HG02759 (cell line): ENCODE data around the gene AHCTF1.
A peak's percentile ranks its signal among the peaks of the same experiment; 100 is the strongest.

Source experiments
- ATAC-seq: cut with Tn5 transposase; IDR thresholded peaks from one replicate; pipeline ENCODE4 v1.9.1; 2021; ENCODE audit warnings: mild to moderate bottlenecking, moderate library complexity; ENCODE audit not compliant: unreplicated experiment

Gene AHCTF1, protein sequence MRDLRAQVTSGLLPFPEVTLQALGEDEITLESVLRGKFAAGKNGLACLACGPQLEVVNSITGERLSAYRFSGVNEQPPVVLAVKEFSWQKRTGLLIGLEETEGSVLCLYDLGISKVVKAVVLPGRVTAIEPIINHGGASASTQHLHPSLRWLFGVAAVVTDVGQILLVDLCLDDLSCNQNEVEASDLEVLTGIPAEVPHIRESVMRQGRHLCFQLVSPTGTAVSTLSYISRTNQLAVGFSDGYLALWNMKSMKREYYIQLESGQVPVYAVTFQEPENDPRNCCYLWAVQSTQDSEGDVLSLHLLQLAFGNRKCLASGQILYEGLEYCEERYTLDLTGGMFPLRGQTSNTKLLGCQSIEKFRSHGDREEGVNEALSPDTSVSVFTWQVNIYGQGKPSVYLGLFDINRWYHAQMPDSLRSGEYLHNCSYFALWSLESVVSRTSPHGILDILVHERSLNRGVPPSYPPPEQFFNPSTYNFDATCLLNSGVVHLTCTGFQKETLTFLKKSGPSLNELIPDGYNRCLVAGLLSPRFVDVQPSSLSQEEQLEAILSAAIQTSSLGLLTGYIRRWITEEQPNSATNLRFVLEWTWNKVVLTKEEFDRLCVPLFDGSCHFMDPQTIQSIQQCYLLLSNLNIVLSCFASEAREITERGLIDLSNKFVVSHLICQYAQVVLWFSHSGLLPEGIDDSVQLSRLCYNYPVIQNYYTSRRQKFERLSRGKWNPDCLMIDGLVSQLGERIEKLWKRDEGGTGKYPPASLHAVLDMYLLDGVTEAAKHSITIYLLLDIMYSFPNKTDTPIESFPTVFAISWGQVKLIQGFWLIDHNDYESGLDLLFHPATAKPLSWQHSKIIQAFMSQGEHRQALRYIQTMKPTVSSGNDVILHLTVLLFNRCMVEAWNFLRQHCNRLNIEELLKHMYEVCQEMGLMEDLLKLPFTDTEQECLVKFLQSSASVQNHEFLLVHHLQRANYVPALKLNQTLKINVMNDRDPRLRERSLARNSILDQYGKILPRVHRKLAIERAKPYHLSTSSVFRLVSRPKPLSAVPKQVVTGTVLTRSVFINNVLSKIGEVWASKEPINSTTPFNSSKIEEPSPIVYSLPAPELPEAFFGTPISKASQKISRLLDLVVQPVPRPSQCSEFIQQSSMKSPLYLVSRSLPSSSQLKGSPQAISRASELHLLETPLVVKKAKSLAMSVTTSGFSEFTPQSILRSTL (N-terminal part only)

GRCh38 chr1:246931549-246932365 is at the start of gene AHCTF1:
Gene AHCTF1, minus strand, starts transcription at chr1:246931948. Its CDS starts 13,578 bp downstream, at chr1:246918370.
- ATAC-seq: peak; percentile 90

GRCh38 chr1:246978785-246979184 is 47.0 kb upstream of the AHCTF1 start:
- no peak for ATAC-seq

DNA sequence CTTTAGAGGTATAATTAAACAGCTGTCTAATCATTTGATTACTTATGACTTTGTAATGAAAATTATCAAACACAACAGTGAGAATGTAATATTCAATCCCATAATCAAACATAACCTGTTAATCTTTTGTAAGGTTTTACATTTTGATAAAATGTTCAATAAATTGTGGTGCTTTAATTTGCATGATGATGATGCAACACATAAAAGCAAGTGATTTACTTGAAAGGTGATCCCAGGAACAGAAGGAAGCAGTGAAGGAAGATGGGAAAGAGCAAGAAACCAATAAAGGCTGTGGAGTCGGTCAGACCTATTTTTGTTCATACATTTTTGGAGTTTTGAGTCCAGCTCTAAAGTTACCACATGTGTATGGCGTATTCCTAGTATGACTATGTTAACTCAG is 46.5 kb upstream of the AHCTF1 start:
- ATAC-seq: no peak

GRCh38 chr1:246971969-246972368 is 40.2 kb upstream of the AHCTF1 start:
- ATAC-seq: no peak

GRCh38 chr1:246971090-246971721 is 39.5 kb upstream of the AHCTF1 start:
- ATAC-seq: no peak

- no peak for ATAC-seq
These were observed 37.9 kb upstream of the AHCTF1 start for GRCh38 chr1:246969621-246970020.

DNA sequence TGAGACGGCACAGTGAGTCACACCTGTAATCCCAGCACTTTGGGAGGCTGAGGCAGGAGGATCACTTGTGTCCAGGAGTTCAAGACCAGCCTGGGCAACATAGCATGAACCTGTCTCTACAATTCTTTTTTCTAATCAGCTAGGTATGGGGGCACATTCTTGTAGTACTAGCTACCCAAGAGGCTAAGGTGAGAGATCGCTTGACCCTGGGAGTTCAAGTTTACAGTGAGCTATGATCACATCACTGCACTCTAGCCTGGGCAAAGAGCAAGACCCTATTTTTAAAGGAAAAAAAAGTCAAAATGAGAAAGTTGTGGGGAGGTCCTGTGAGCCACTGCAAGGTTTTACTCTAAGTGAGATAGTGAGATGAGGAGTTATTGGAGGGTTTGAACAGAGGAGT is 34.8 kb upstream of the AHCTF1 start:
- no peak for ATAC-seq

GRCh38 chr1:246959944-246960693 is 28.4 kb upstream of the AHCTF1 start:
- ATAC-seq: peak; percentile 41

DNA sequence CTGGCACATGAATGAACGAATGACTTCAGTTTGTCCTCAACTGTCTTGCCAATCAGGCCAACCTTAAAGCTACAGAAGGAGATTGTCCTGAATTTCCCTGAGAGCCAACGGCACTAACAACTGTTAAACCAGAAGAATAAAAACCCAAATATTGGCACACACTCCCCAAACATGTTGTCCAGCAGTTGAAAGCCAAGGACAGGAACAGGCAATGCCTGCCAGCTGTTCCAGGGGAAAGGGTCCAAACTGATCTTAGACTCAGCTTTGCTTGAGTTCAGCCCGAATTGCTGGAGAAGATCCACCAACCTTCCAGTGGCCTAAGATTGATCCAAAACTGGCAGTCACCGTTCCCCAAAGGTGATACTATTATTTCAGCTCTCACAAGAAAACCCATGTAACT is 22.4 kb upstream of the AHCTF1 start:
- ATAC-seq: no peak

GRCh38 chr1:246951413-246951812 is 19.7 kb upstream of the AHCTF1 start:
- ATAC-seq: no peak

DNA sequence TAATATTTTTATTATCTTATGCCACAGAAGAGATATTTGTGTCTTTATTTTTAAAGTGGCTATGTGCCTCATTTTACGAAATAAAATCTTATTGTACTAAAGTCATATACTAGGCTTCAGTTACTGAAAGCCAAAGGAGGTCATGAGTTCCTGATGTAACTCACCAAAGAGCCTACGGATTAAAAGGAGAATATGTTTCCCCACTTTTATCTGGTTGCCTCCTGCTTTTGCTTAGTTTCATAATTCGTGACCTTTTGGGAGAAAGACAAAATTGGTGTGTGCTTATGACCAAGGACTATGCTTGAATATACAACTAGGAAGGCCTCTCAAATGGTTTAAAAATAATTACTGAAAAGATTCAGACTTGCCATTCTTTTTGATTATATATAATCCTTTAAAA is 18.2 kb upstream of the AHCTF1 start:
- no peak for ATAC-seq

DNA sequence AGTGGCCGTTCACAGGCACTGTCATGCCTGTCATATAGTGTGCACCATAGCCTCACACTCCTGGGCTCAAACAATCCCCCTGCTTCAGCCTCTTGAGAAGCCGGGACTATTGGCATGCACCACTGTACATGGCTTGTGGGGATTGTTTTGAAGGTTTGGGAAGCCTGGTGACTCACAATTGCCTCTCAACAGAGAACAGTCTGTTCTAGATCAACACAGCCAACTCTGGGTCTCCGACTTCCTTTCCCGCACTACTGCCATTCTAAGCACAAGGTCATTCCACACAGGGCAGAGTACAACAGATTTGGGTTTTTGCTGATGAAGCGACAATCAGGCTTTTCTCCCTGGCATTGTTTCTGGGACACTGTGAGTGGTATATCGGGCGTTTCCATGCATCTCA is 15.5 kb upstream of the AHCTF1 start:
- ATAC-seq: no peak

- no peak for ATAC-seq
These were observed 14.6 kb upstream of the AHCTF1 start for GRCh38 chr1:246946366-246946765.

DNA sequence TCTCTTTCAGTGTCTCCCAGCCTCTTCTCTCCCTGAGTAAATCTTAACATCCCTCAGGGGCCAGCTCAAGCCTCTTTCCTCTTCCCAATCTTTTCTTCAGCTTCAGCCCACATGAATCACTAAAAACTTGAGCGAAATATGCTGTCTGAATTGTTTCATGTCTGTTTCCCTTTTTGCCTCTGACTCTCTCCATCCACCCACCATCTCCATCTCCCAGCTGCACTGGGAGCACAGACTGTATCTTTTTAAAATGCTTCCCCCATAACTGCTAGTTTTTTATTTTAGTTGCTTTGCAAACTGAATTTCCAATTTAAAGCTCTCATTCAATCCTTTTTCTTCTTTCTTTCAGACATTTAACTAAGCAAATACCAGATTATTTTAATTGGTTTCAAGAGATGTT is 3.0 kb upstream of the AHCTF1 start:
- ATAC-seq: no peak

DNA sequence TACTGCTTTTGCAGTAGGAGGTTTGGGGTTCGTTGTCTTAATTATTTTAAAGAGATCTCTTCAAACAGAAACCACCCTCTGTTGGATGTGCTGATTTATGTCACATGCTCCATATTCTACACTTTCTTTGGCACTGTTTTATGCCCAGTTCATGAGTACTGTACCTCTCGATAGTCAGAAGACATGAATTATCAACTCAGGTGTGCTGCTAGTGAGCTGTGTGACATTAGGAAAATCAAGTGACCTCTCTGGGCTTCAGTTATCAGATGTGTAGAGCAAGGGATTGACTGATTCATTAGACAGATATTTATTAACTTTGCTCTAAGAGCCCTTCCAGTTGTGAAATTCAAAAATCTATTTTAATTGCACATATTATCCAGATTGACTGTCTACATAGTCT is 2.1 kb upstream of the AHCTF1 start:
- ATAC-seq: no peak

DNA sequence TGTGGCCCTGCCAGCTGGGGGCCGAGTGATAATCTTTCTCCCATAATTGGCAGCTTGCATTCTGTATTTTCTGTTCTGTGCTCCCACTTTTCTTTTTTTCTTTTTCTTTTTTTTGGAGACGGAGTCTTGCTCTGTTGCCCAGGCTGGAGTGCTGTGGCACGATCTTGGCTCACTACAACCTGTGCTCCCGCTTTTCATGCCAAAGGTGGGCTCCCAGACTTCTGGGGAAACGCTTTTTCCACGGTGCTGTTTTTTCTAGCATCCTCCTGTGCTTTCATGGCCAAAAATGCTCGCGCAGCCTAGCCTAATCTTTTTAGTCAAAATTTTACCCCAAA is 585 bp upstream of the AHCTF1 start:
- no peak for ATAC-seq

- peak; percentile 12 for ATAC-seq
These were observed 759 bp downstream of the AHCTF1 start for GRCh38 chr1:246930830-246931548.

DNA sequence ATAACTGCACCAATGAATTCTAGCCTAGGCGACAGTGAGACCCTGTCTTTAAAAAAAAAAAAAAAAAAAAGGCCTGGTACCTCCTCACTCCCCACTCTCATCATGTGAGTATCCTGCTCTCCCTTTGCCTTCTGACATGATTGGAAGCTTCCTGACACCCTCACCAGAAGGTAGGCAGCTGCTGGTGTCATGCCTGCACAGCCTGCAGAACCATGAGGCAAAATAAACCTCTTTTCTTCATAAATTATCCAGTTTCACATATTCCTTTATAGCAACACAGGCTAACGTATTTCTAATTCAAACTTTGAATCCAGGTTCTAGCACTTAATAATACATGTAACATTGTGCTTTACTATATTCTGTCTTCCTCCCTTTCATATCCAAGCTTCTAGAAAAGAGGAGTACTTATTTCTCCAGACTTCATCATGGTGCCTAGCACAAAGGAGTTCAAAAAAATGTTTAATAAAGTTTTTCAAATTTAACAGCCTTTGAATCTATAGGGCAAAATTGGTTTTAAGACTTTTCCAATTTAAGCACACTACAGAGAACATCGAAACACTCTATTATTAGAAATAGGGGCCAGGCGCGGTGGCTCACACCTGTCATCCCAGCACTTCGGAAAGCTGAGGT is 5.6 kb downstream of the AHCTF1 start:
- ATAC-seq: no peak
